Sigmoid colon (tissue), 7 donors: Measurements from ENCODE around the gene CENPE. TPM values are rescaled to one million over a fixed set of nuclear protein-coding genes. Genes with fewer than 3 reads are reported as not detected.

Source experiments
- DNase-seq: peaks from one replicate; pipeline ENCODE4 v3.0.0-alpha.2; 2019
- H3K27ac ChIP-seq, 4 donors: fragments of 200-600 bp; sonication (generic); one replicate each; pipeline ENCODE4 v1.5.1; 2016 to 2019; ENCODE audit warnings: mild to moderate bottlenecking in 1 of 4
- H3K27me3 ChIP-seq, 3 donors: fragments of 200-600 bp; sonication (generic); one replicate each; pipeline ENCODE4 v1.5.1; 2019; ENCODE audit warnings: mild to moderate bottlenecking in 1 of 3
- H3K36me3 ChIP-seq, 4 donors: fragments of 200-600 bp; sonication (generic); one replicate each; pipeline ENCODE4 v1.5.1; 2016 to 2019
- H3K4me1 ChIP-seq, 4 donors: fragments of 200-600 bp; sonication (generic); one replicate each; pipeline ENCODE4 v1.5.1; 2017 to 2019
- H3K4me3 ChIP-seq, 4 donors: fragments of 200-600 bp; sonication (generic); one replicate each; pipeline ENCODE4 v1.5.1; 2017 to 2019; ENCODE audit warnings: mild to moderate bottlenecking in 2 of 4, moderate library complexity in 1 of 4
- H3K9me3 ChIP-seq, 4 donors: fragments of 200-600 bp in 3 of 4; sonication (generic) in 3 of 4; one replicate each; pipeline versions ENCODE4 v1.5.1 to v1.6.1; 2013 to 2019
- CTCF ChIP-seq, 4 experiments: fragments of 450-650 bp in 3 of 4; fragments of 200-600 bp in 1 of 4; IDR thresholded peaks; one replicate each; pipeline ENCODE4 v1.5.1; 2016 to 2019; ENCODE audit warnings: antibody characterized with exemption in 4 of 4, mild to moderate bottlenecking in 3 of 4, moderate library complexity in 2 of 4
- EP300 ChIP-seq, 4 donors: sonication (generic); formaldehyde crosslinking; IDR thresholded peaks; one replicate each; pipeline ENCODE4 v1.6.1; 2017; ENCODE audit warnings: antibody characterized with exemption in 4 of 4
- POLR2A ChIP-seq, 2 donors: fragments of 450-650 bp; IDR thresholded peaks; one replicate each; pipeline ENCODE4 v1.6.1; 2016; ENCODE audit warnings: antibody characterized with exemption in 2 of 2, mild to moderate bottlenecking in 2 of 2, moderate library complexity in 2 of 2
- POLR2AphosphoS5 ChIP-seq, 4 donors: sonication (generic); formaldehyde crosslinking; IDR thresholded peaks; one replicate each; pipeline ENCODE4 v1.6.1; 2017; ENCODE audit warnings: antibody characterized with exemption in 4 of 4
- WGBS, 2 donors: extraction: QIAGEN DNeasy Blood & Tissue Kit; methylation state at CpG; one replicate each; pipeline ENCODE4 v1.1.7; 2013; 5-methylcytosine and 5-hydroxymethylcytosine counted together
- intact Hi-C: fragments of 100-400 bp; cut with DNase I; formaldehyde crosslinking; loops from one replicate; pipeline ENCODE4 v1.15.1; 2023
- polyA plus RNA-seq, 3 donors: library from polyadenylated mRNA; stranded (reverse); fragments of 200-250 nt; gene quantifications; one replicate each; pipeline ENCODE4 v1.2.3, GENCODE V29; 2013
- total RNA-seq, 4 donors: library from RNA; depleted of rRNA; stranded (reverse); fragments of >200 nt; gene quantifications; one replicate each; pipeline ENCODE4 v1.1.0, GENCODE V29; 2016
- donor health status: healthy with polysubstance abuse.
- donor health status: Bipolar disorder and iron deficiency.
- donor health status: healthy.

The CENPE gene
- total and polyA plus RNA-seq, 7 donors, result 0.46 to 5.2 (median 1.1) TPM

- DNase-seq, result no peak
- Histone ChIP-seq H3K27me3 (no peaks in the 10 kb centered on the region), H3K4me3 (no peak overlapping the region), H3K36me3 (no peaks in the 10 kb centered on the region), H3K27ac (no peak overlapping the region), H3K4me1 (no peaks in the 10 kb centered on the region), H3K9me3 (no peaks in the 10 kb centered on the region)
- WGBS, 2 donors, result 86 to 89% methylated on average over 1 of the region's 1 CpG
- intact Hi-C loops, result no loop called here
- TF ChIP-seq POLR2AphosphoS5 (IDR thresholded peaks at IDR 0.05), result no peak
- no peak for TF ChIP-seq EP300 (IDR thresholded peaks at IDR 0.05)
- no peak for TF ChIP-seq POLR2A (IDR thresholded peaks at IDR 0.05)
- no peak for TF ChIP-seq CTCF (IDR thresholded peaks at IDR 0.05)
These were observed 80.0 kb downstream of the CENPE start for GRCh38 chr4:103118166-103118565.

GRCh38 chr4:103111598-103111997 lies 86.5 kb downstream of the CENPE start:
- DNase-seq, result no peak
- Histone ChIP-seq H3K27me3 (no peaks in the 10 kb centered on the region), H3K4me1 (no peaks in the 10 kb centered on the region), H3K4me3 (no peak overlapping the region), H3K9me3 (no peaks in the 10 kb centered on the region), H3K36me3 (no peaks in the 10 kb centered on the region), H3K27ac (no peak overlapping the region)
- TF ChIP-seq CTCF (IDR thresholded peaks at IDR 0.05) (no peak), POLR2AphosphoS5 (IDR thresholded peaks at IDR 0.05) (no peak)
- intact Hi-C loops, result no loop called here
- 84 to 97% methylated on average over 4 of the region's 4 CpGs for WGBS, 2 donors

- Histone ChIP-seq H3K9me3 (no peaks in the 10 kb centered on the region), H3K36me3 (no peaks in the 10 kb centered on the region), H3K27me3 (no peaks in the 10 kb centered on the region), H3K4me3 (no peak overlapping the region), H3K27ac (no peak overlapping the region), H3K4me1 (no peaks in the 10 kb centered on the region)
- no peak for DNase-seq
- WGBS, 2 donors, result 86 to 95% methylated on average over 4 of the region's 4 CpGs
- intact Hi-C loops, result no loop called here
- TF ChIP-seq POLR2AphosphoS5 (IDR thresholded peaks at IDR 0.05) (no peak), EP300 (IDR thresholded peaks at IDR 0.05) (no peak), CTCF (IDR thresholded peaks at IDR 0.05) (no peak), POLR2A (IDR thresholded peaks at IDR 0.05) (no peak)
These were observed 89.6 kb downstream of the CENPE start for GRCh38 chr4:103108542-103108941.

- Histone ChIP-seq H3K4me3 (no peak overlapping the region), H3K27ac (no peak overlapping the region), H3K36me3 (no peaks in the 10 kb centered on the region), H3K9me3 (no peaks in the 10 kb centered on the region), H3K27me3 (no peaks in the 10 kb centered on the region), H3K4me1 (no peaks in the 10 kb centered on the region)
- intact Hi-C loops, result no loop called here
- TF ChIP-seq POLR2A (IDR thresholded peaks at IDR 0.05), result no peak
- no peak for TF ChIP-seq EP300 (IDR thresholded peaks at IDR 0.05)
- TF ChIP-seq CTCF (IDR thresholded peaks at IDR 0.05), result no peak
- TF ChIP-seq POLR2AphosphoS5 (IDR thresholded peaks at IDR 0.05), result no peak
- no peak for DNase-seq
- WGBS, 2 donors, result 95 to 96% methylated on average over 2 of the region's 2 CpGs
These were observed 92.4 kb downstream of the CENPE start for GRCh38 chr4:103105558-103106356.

GRCh38 chr4:103104886-103105285 lies 93.3 kb downstream of the CENPE start:
- no peaks in the 10 kb centered on the region for H3K9me3 ChIP-seq
- no peaks in the 10 kb centered on the region for H3K36me3 ChIP-seq
- 95 to 96% methylated on average over 3 of the region's 3 CpGs for WGBS, 2 donors
- H3K27me3 ChIP-seq, result no peaks in the 10 kb centered on the region
- TF ChIP-seq POLR2A (IDR thresholded peaks at IDR 0.05) (no peak), EP300 (IDR thresholded peaks at IDR 0.05) (no peak), CTCF (IDR thresholded peaks at IDR 0.05) (no peak), POLR2AphosphoS5 (IDR thresholded peaks at IDR 0.05) (no peak)
- H3K4me1 ChIP-seq, result no peaks in the 10 kb centered on the region
- no peak overlapping the region for H3K4me3 ChIP-seq
- intact Hi-C loops, result no loop called here
- DNase-seq, result no peak
- H3K27ac ChIP-seq, result no peak overlapping the region
